ENCODE measurements around the gene VAMP5.
"Not testable (repeated sequence)": the region's sequence is repeated elsewhere in the genome, so short reads cannot be mapped to it uniquely, and the experiment has no call there.

Gene VAMP5

DNA sequence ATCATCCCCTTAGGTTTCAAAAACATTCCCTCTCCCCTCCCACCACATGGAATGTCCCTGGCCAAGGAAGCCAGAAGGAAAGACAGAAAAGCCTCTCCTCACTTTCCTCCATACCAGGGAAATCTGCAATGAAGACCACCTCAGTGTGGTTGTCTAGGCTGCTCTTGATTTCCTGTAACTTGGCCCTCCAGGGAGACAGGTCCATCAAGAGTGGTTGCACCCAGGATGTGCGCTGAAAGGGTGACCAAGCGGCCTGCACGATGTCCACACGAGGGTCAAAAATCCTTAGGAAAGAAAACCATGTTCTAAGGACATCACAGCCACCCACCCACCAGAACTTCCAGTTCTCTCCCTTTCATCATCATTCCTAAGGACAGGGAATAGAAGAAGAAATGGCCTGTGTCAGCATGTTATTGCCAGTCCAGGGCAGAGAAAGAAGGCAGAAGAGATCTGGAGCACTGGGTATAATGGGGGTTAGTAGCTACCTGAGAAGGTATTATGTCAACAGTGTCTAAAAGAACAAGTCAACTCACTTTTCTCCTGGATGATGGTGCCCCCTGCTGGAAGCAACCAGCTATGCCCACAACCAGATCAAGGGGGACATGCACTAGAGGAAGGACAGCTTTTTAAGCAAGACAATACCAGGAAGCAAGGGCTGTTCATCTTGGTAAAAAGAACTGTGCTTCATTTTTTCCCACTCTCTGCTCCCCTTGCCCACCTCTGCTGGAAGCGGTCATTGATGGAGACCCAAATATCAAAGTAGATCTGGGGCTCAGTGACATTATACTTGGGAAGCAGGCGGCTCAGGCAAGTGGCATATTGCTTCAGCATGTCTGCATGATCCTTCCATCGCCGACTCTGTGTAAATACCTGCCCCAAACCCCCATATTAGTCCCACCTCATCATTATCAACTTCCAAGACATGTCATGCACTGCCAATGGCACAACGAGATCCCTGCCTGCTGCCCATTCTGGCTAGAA, 32.2 kb upstream of the VAMP5 start:
- DNase-seq, result peak; percentile 61

DNA sequence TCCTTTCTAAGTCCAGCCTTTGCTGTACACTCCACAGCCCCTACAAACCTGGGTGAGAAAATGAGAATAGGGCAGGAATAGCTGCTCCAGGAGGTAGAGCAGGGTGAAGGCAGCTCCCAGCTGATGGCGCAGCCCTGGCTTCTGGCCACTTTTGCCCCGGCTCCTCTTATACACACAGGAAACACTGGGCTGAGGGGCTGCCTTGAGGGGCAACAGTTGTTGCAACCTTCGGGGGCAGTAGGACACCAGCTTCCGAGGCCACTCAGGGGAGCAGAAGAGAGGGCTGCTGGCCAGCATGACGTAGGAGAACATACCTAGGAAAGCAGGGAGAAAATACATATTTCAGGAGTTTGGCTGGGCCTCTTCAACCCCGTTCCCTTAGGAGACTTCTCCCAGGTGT, 31.0 kb upstream of the VAMP5 start:
- DNase-seq, result no peak

DNA sequence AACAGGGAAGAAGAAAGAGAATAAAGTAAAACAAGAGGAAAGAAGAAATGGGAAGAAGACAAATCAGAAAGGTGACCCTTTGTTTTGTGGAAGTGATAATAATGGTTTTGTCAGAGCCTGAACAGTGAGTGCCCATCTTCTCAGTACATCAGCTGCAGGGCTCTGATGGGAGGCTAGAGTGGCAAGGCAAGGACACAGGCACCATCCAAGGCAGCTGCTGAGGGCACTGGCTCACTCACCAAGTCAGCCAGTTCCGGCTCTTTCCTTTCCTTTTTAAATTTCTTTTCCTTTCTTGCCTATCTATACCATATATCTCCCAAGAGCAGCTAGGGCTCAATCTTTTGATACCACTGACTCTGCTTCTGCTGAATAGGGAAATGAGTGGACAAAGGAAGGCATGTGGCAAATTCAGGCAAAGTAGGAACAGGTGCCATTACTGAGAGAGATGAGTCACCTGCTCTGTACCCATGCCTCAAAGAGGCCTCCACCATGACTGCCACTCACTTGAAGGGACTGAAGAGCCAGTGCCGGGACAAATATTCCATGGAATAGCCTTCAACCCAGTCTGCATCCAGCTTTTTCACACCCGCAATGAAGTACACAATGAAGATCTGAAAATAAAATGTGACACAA, 29.1 kb upstream of the VAMP5 start:
- no peak for DNase-seq

DNA sequence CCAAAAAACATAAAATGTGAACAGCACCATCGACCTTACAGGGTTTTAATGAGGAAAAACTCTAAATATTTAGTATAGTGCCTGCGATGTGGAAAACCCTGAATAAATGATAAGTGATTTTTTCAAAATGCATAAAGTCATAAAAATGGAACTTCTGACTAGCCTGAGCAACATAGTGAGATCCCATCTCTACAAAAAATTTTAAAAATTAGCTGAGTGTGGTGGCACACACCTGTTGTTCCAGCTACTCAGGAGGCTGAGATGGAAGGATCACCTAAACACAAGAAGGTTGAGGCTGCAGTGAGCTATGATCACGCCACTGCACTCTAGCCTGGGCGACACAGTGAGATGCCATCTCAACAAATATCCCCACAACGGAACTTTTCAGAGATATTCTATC, 27.1 kb upstream of the VAMP5 start:
- no peak for DNase-seq

DNA sequence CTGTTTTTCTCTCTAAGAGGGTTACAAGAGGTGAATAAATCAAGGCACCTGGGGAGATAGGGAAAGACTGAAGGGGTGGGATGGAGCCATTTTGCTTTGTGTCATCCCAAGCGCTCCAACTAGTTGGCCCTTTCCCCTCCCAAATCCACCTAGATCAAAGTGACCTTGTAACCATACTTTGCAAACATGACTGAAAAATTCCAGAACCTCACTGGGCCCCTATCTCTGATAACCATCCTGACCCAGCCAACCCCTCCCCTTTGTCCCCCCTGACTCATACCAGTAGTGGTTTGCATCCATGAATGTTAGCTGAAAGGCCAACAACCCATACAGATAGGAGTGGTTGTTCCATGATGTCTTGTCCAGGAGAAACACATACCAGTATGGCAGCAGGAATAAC, 26.1 kb upstream of the VAMP5 start:
- no peak for DNase-seq

DNA sequence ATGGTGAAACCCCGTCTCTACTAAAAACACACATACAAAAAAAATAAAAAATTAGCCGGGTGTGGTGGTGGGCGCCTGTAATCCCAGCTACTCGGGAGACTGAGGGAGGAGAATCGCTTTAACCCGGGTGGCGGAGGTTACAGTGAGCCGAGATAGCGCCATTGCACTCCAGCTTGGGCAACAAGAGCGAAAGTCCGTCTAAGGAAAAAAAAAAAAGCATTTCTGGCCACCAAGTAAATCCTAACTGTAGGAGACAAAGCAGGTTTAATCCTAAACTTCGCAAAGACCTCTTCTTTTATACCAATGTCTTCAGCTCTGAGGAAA, 23.9 kb upstream of the VAMP5 start:
- not testable (repeated sequence) for DNase-seq

DNA sequence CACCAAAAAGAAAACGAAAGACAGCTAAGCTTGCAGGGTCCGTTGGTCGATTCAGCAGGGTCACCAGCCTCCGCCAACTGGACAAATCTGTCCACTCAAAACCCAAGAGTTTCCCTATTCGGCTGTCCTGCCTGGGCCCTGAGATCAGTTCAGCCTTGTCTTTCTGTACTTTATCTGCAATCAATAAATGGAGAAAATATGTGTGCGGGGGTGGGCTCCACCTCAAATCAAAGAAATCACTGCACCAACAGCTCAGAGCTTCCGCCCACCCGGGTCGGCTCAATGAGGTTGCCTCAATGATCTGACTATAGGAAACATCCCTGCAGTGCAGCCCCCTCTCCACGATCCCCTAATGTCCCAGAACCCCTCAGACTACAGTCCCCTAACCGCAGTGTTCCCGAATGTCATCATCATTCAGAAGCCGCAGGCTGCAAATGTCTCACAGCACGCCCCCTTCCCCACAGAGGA, 23.4 kb upstream of the VAMP5 start:
- DNase-seq, result no peak

DNA sequence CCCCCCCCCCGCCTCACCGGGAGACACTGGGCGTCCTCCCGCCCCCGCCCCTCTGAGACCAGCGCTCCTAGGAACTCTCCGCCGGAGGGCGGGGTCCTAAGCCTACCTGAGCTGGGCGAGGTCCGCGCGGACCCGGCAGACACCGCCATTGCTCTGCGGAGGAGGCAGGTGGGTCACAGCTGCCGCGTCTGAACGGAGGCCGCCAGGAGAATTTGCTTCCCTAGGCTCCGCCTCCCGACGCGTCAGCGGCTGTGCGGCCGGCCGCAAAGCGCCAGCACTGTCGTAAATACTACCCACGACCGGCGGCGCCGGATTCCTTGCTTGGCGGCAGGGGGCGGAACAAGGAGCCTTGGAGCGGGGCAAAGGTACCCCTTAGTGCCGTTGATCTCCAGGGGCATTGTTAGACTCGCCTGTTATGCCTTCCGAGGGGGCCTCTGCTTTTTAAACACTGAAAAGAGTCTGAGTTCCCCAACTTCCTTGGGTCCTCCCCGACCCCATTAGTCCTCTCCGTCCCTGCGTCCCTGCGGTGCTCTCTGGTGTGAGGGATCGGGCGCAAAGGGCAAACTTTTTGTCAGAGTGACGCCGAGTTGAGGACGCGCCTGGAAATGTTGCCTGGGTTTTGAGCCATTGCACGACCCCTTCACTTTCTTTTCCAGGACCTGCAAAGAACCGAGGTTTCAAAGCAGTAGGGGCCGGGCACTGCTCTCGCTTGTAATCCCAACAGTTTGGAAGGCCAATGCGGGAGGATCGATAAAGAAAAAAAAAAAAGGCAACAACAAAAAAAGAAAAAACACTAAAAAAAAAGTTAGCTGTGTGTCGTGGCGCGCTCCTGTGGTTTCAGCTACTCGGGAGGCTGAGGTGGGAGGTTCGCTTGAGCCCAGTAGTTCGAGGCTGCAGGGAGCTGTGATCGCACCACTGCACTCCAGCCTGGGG, 22.7 kb upstream of the VAMP5 start, which contains the start of gene GGCX:
GGCX (minus strand) TSS at position 214 of the 933 bp plus-strand sequence; CDS start at position 149, 65 bp downstream.
- DNase-seq, result peak; percentile 87

DNA sequence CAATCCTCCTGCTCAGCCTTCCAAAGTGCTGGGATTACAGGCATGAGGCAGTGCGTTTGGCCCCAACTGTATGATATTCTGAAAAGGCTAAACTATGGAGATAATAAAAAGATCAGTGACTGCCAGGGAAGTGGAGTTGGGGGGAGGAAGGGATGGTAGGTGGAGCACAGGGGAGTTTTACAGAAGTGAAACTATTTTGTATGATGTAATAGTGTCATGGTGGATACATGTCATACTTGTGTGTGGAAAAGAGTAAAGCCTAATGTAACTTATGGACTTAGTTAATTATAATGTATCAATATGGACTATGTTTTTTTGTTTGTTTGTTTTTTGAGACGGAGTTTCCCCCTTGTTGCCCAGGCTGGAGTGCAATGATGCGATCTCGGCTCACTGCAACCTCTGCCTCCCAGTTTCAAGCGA, 20.1 kb upstream of the VAMP5 start:
- no peak for DNase-seq

DNA sequence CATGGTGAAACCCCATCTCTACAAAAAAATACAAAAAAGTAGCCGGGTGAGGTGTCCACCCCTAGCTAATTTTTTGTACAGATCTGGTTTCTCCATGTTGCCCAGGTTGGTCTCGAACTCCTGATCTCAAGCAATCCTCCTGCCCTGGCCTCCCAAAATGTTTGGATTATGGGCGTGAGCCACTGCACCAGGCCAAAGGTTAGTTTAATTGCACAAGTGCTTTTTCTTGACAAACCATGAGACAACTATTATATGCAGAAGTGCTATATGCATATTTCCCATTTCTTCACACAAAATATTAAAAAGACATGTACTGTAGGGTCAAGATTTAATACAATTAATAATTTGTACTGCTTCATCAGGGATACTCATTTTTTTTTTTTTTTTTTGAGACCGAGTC, 18.0 kb upstream of the VAMP5 start:
- DNase-seq, result no peak

DNA sequence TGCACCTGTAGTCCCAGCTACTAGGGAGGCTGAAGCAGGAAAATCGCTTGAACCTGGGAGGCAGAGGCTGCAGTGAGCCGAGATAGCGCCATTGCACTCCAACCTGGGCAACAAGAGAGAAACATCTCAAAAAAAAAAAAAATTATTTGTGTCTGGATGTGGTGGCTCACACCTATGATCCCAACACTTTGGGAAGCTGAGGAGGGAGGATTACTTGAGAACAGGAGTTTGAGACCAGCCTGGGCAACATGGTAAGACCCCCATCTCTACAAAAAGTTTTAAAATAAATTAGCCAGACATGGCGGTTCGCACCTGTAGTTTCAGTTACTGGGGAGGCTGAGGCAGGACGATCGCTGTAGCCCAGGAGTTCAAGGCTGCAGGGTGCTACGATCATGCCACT, 8.5 kb upstream of the VAMP5 start:
- DNase-seq, result no peak

DNA sequence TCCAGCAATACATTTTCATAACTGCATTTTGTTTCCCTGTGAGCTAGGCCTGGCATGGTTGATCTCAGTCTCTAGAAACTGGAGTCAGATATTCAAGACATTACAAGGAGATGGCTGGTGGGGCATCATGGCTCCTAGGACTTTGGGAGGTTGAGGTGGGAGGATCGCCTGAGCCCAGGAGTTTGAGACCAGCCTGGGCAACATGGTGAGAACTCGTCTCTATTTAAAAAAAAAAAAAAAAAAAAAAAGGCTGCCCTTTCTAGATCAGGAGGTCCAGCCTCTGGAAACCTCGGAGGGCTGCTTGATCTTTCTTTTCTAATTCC, 7.2 kb upstream of the VAMP5 start:
- no peak for DNase-seq

DNA sequence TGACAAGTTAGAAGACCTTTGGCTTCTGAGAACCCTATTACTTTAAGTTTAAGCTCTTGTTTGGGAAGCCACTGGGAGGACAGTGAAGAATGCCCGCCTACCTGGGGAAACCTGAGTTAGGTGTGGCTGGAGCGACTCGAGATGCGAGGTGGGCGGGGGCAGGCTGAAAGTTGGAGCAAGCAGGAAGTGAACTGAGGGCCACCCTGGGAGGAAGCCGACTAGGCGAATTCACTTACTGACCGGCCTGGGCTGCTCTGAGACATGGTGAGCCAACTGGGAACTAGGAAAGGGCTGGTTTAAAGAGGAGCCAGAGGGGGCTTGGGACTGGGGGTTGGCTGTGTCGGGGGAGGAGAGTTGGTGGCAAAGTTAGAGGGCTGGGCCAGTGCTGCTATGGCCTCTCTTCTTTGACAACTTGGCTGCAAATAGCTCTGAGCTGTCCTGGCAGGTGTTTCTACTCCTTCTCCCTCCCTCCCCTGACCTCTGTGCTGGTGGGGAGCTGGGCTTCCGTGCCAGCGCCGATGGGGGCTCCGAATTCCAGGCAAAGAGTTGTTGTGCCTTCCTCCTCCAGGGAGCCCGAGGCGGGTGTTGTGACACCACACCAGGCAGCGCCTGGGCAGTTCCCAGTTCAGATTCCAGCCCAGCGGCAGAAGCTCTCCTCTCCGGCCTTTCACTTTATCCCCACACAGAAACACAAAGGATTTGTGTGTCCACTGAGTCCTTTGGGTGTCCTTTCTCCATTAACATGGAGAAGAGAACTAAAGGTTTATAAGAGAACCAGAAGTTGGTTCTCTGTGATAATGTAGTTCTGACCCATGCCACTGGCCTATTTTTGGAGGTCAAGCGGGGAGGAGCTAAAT, 6.6 kb upstream of the VAMP5 start, which contains the start of gene VAMP8:
VAMP8 (plus strand) TSS at position 201 of the 857 bp plus-strand sequence; CDS start at position 262, 61 bp downstream.
- peak; percentile 35 for DNase-seq

DNA sequence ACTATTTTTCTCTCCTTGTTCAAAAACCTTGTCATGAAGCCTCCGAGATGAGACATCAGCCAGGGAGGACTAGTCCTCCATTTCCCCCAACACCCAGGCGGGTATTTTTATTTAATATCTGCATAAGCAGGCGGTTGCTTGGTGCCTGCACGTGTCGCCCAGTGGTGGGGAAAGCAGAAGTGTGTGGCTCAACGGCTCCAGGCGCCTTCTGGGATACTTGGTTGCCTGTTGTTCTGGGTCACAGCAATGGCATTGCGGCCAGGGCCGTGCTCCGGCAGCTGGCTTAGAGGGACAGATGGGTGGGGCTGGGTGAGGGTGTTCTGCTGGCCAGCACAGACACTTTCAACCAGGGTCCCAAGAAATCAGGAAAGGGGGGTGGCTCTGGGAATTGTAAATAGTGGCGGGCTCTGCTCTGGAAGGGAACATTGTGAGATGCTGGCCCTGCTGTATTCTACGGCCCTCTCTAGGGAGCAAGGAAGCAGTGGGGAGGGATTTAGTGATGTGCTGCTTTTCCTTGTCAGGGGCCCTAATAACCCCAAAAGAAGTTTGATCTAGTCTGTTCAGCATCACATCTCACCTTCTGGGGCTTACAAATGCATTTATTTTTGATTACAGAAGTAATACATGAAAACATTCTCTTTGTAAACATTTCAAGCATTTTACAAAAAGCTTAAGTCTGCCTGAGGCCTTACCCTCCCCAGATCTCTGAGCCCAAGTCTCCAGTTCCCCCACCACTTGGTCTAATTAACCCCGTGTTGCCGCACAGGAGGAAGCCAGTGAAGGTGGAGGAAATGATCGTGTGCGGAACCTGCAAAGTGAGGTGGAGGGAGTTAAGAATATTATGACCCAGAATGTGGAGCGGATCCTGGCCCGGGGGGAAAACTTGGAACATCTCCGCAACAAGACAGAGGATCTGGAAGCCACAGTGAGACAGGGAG, 5.7 kb upstream of the VAMP5 start:
- DNase-seq, result no peak

DNA sequence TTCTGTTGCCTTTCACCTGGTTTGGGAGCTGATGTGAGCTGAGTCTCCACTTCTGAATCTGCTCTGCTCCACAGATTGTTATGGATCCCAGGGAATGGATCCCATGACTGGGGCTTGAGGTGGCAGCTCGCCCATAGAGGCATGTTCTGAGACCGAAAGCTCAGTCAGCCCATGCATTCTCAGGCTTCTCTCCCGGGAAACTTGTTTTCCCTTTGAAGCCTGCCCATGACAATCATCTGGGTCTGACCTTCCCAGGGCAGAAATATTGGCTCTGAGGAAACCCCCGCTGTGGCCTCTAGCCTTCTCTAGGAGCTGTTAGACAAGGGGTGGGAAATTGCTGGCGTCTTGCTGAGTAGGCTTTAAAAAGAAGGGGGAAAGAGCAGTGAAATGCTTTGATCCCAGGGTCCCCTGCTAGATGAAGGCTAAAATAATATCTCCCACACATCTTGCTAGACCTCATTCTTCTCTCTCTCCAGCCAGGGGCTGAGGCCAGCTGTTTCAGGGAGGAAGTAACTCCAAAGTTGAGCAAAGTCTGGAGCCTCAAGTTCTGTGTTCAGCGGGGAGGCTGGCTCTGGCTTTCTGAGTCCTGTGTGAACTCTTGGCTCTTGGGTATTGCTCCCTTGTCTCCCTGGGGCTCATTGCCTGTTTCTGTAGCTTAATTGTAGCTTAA, 4.8 kb upstream of the VAMP5 start:
- no peak for DNase-seq

DNA sequence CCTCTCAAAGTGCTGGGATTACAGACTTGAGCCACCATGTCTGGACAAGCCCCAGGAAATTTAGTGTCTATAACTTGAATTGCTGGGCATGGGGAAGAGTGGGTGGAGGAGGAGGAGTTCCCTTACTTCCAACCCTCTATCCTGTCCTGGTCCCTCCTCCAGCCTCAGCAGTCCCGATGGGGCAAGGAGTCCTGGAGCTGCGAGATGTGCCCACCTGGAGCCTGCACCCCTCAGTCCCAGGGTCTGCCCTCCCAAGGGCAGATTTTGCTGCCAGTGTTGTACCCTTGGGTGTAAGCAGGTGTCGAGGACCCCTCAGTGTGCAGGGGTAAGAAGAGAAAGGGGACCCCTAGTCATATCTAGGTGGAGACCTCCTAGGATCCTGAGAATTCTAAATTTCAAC, 4.0 kb upstream of the VAMP5 start:
- no peak for DNase-seq

DNA sequence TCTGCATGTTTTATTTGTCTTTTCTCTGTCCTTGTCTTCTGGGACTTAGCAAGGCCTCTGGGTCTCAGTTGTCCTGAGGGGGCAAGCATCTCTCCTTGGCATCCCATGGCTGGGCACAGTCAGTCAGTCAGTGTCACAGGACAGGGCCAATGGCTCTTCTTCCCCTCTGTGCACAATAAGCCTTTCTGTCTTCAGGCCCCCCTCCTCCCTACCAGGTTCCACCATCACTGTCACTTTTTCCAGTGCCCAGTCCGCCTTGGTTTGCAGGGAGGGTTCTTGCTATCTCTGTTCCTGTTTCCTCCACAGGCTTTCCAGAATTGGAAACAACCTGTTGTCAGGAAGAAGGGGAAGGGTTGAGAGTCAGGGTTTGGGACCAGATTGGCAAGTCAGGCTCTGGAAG, 1.7 kb upstream of the VAMP5 start:
- no peak for DNase-seq

DNA sequence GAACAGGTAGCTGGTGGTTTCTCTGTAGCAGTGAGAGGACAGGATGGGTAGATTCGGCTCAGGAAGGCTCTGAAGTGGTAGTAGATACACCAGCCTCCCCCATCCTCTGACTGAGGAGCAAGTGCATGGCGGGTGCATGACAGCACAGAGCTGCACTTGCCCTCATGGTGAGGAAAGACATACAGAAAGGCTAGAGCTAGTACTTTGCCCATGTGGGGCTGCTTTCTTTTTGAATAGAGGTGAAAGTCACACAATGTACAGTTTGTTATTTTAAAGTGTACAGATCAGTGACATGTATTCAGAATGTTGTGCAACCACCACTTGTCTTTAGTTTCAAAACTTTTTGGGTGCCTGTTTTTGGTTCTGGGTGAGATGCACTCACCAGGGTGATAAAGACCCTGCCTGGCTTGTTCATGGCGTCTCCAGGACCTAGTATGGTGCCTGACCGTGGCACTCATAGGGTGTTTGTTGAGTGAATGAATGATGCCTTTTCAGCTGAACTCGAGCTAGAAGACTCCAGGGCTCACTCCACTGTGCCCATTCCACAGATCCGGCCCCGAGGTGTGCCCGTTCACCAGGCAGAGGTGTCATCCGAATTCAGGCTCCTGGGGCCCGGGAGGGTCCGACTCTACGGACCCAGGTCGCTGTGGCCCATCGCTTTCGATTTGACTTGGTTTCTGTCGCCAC, 421 bp upstream of the VAMP5 start:
- DNase-seq, result no peak

DNA sequence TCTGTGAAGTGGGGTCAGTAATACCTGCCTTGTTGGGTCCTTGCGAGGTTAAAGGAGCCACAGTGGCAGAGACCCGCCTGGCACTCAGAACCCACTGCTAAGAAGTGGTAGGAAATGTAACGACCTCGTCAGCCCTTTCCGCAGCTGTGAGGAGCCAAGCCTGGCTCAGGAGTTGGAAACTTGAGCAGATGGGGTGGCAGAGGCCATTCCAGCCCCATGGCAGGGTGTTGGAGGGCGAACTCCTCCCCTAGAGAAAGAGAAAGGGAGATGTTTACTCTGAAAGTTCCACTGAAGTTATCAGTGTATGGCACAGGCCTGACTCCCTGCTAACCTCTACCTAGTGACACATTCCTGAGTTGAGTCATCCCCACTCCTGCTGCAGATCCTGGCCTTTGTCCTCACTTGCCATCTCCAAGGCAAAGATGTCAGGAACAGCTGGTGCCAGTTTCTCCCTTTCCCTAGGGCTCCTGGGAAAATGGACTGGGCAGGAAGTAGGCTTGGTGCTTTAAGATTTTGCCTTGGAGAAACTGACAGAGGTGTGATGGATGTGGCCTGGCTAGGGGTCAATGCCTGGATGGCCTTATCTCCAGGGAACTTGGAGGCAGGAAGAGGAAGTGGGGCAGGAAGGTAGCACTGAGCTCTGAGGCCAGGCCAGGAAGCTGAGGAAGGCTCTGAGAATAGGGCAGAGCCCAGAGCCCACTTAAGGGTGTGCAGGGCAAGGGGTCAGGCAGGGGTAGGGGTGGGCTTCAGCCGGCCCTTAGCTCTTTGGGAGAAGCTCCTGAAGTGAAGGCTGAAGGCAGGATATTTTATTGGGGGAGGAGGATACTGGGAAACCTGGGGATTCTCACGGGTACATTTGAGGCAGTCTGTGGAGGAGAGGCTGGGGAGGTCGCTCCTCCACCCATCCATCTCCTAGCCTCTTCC, 888 bp downstream of the VAMP5 start:
- DNase-seq, result no peak

Data from DMS79 (cell line).